WTC11 (cell line): ENCODE measurements around the gene SYPL1.

Experiments
- AFF4 ChIP-seq: sonication (generic); formaldehyde crosslinking; IDR thresholded peaks from 2 replicates; pipeline ENCODE4 v1.8.1; 2023; ENCODE audit warnings: mild to moderate bottlenecking, missing genetic modification reagents, borderline replicate concordance
- CBFB ChIP-seq: sonication (generic); formaldehyde crosslinking; IDR thresholded peaks from 2 replicates; pipeline ENCODE4 v1.8.1; 2022; ENCODE audit warnings: mild to moderate bottlenecking, low read depth, missing genetic modification reagents
- ESRRA ChIP-seq: sonication (generic); formaldehyde crosslinking; IDR thresholded peaks from 2 replicates; pipeline ENCODE4 v1.8.1; 2022; ENCODE audit warnings: mild to moderate bottlenecking, missing genetic modification reagents, borderline replicate concordance
- GABPB1 ChIP-seq: sonication (generic); formaldehyde crosslinking; IDR thresholded peaks from 2 replicates; pipeline ENCODE4 v1.8.1; 2023; ENCODE audit warnings: mild to moderate bottlenecking, missing genetic modification reagents
- KAT7 ChIP-seq: sonication (generic); formaldehyde crosslinking; IDR thresholded peaks from 2 replicates; pipeline ENCODE4 v1.8.1; 2023; ENCODE audit warnings: missing genetic modification reagents, mild to moderate bottlenecking, borderline replicate concordance
- NR2C2 ChIP-seq: sonication (generic); formaldehyde crosslinking; IDR thresholded peaks from 2 replicates; pipeline ENCODE4 v1.8.0; 2022; ENCODE audit warnings: mild to moderate bottlenecking, missing genetic modification reagents
- PREB ChIP-seq: sonication (generic); formaldehyde crosslinking; IDR thresholded peaks from 2 replicates; pipeline ENCODE4 v1.8.1; 2022; ENCODE audit warnings: mild to moderate bottlenecking, missing genetic modification reagents, moderate library complexity, borderline replicate concordance
- TEAD4 ChIP-seq: sonication (generic); formaldehyde crosslinking; IDR thresholded peaks from 2 replicates; pipeline ENCODE4 v1.8.0; 2022; ENCODE audit warnings: mild to moderate bottlenecking, missing genetic modification reagents
- ZNF425 ChIP-seq: fragments of 250-450 bp; sonication (Bioruptor Pico); conservative IDR thresholded peaks from 2 replicates; pipeline ENCODE4 v1.9.0; 2021; ENCODE audit warnings: mild to moderate bottlenecking
- ZNF512 ChIP-seq: sonication (generic); formaldehyde crosslinking; IDR thresholded peaks from 2 replicates; pipeline ENCODE4 v1.8.1; 2022; ENCODE audit warnings: missing genetic modification reagents, borderline replicate concordance
- TF ChIP-seq, protein P1 (sequence below): fragments of 200-600 bp; IDR thresholded peaks from 2 replicates; pipeline ENCODE4 v1.8.0; 2022; ENCODE audit warnings: antibody characterized with exemption
- TF ChIP-seq, protein P2 (sequence below): sonication (generic); formaldehyde crosslinking; IDR thresholded peaks from 2 replicates; pipeline ENCODE4 v1.8.0; 2022; ENCODE audit warnings: mild to moderate bottlenecking, missing genetic modification reagents

DNA sequence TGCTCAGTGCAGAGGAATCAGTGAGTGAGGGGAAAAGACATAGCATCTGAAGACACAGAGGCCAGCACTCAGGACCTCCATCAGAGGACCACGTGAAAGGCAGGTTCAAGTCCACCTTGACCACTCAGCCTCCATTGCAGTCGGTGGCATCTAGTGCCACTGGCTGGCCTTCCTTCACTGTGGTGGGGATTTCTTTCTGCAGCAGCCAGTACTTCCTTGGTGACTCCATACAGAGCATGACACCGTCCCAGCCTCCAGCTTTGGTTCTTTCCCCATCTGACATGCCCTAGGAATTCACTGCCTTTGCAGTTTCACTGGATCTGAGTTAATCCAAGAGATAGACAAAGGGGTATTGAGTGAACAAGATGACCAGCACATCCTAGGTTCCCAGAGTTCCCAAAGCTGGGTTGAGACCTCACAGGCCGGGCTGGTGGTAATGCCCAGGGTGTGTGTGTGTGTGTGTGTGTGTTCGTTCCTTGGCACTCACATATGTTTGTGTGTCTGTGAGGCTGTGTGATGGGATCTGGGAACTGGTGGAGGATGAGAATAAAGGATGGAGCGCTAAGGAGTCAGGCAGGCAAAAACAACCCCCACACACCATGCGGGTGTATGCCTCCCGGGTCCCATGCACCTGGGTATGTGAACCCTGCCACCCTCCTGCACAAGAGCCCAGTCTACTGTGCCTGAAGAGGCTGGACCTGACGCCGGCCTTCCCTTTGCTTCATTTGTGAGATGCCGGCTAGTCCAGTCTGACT lies 57.8 kb downstream of the SYPL1 start:
- TF ChIP-seq, protein P1, sequence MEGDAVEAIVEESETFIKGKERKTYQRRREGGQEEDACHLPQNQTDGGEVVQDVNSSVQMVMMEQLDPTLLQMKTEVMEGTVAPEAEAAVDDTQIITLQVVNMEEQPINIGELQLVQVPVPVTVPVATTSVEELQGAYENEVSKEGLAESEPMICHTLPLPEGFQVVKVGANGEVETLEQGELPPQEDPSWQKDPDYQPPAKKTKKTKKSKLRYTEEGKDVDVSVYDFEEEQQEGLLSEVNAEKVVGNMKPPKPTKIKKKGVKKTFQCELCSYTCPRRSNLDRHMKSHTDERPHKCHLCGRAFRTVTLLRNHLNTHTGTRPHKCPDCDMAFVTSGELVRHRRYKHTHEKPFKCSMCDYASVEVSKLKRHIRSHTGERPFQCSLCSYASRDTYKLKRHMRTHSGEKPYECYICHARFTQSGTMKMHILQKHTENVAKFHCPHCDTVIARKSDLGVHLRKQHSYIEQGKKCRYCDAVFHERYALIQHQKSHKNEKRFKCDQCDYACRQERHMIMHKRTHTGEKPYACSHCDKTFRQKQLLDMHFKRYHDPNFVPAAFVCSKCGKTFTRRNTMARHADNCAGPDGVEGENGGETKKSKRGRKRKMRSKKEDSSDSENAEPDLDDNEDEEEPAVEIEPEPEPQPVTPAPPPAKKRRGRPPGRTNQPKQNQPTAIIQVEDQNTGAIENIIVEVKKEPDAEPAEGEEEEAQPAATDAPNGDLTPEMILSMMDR = no peak
- TF ChIP-seq ZNF512 (CRISPR knock-in tag) (no peak), NR2C2 (CRISPR knock-in tag) (no peak), ESRRA (no peak), CBFB (CRISPR knock-in tag) (no peak), PREB (CRISPR knock-in tag) (no peak), TEAD4 (no peak), ZNF425 (CRISPR knock-in tag) (no peak), GABPB1 (no peak), KAT7 (CRISPR knock-in tag) (no peak), AFF4 (CRISPR knock-in tag) (no peak)
- TF ChIP-seq, protein P2, sequence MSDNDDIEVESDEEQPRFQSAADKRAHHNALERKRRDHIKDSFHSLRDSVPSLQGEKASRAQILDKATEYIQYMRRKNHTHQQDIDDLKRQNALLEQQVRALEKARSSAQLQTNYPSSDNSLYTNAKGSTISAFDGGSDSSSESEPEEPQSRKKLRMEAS (CRISPR knock-in tag) = no peak
